NCI-H1436 (cell line): ENCODE measurements around the gene KCNIP1.

Experiments
- DNase-seq: peaks from one replicate; lab custom pipeline; 2025; lab: John Stamatoyannopoulos, UW

Gene KCNIP1

DNA sequence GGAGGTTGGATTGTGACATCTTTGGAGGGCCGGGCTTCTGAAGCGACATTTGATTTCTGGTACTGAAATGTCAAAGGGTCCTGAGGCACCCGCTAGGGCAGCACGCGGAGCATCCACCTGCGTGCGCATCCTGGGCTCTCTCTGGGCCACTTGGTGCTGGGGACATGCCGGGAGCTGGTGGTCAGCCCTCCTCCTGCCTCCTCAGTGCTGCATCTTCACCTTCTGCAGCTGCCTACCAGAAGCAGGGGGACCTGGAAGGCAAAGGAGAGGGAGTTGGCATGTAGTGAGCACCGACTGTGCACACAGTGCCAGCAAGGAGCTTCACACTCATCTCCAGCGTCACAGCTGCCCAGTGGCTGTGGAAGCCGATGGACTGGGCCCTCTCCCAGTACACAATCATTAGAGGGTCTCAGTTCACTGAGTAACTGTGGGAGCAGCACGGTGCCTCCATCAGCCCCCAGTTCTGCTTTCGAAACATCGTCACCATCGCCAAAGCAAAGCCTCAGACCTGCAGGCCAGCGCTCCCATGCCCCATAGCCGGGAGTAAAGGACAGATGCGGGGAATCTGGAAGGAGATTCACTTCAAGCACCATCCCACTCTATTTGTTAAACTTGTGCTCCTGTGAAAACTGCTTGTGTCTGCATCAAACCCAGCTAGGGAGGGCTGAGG lies 138.4 kb downstream of the KCNIP1 start:
- DNase-seq: no peak

DNA sequence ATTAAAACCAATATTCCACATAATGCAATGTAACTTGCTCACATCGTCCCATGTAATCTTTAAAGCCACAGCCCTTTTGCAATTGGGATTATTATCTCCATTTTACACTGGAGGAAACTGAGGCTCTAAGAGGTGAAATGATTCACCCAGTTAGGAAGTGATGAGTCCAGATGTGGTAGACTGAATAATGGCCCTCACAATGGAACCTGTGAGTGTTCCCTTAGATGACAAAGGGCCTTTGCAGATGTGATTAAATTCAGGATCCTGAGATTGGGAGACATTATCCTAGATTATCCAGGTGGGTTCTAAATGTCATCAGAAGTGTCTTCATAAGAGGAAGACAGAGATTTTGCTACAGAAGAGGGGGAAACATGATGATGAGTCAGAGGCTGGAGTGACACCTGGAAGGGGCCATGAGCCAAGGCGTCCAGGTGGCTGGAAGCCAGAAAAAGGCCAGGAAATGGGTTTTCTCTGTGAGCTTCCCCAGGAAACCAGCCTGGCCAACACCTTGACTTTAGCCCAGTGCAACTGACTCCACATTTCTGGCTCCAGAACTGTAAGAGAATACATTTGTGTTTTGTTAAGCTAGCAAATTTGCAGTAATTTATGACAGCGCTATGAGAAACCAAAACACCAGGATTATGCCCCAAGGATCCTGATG lies 139.1 kb downstream of the KCNIP1 start:
- no peak for DNase-seq

- no peak for DNase-seq
Observed at GRCh38 chr5:170643591-170643990, 139.8 kb downstream of the KCNIP1 start.

DNA sequence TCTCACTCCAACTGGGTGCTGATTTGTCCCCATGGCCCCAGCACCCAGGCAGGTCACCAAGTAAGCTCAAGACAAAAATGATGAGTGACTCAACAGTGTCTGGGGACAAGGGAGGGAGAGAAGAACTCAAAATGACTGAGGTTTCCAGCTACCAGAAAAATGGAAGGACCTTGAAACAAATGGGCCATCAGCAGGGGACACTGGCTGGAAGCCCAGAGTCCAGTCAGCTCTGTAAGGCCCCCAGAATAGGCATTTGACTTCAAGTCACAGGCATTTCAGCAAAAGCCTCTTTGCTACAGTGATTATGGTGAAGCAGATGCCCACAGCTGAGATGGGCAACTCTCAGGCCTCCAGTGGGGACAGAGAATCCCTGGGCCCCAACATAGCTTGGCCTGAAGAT lies 140.7 kb downstream of the KCNIP1 start:
- no peak for DNase-seq

DNA sequence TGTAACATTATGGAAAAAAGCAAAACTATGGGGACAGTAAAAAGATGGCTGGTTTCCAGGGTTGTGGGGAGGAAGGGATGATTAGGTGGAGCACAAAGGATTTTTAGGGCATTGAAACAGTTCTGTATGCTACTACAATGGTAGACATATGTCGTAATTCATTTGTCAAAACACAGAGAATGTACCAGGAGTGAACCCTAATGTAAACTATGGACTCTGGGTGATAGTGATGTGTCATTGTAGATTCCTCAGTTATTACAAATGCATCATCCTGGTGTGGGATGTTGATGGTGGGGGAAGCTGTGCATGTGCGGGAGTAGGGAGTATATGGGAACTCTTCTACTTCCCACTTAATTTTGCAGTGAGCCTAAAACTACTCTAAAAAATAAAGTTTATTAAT lies 144.7 kb downstream of the KCNIP1 start:
- no peak for DNase-seq

DNA sequence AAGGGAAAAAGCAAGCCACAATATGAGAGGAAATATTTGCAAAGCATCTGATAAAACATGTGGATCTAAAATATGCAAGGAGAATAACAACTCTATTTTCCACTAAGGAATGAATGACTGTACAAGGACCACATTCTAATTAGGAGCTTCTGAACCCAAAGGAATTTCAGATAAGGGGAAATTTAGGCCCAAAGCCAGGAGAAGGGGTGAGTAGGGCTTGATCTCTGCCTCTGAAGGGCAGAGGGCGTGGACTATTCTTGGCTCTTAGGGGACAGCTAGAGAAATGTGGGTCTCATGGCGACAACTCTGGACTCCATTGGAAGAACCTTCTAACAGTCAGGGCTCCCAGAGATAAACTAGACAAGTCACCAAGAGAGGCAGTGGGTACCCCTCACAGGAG lies 147.0 kb downstream of the KCNIP1 start:
- DNase-seq: no peak

- no peak for DNase-seq
Observed at GRCh38 chr5:170651604-170652277, 147.9 kb downstream of the KCNIP1 start.

DNA sequence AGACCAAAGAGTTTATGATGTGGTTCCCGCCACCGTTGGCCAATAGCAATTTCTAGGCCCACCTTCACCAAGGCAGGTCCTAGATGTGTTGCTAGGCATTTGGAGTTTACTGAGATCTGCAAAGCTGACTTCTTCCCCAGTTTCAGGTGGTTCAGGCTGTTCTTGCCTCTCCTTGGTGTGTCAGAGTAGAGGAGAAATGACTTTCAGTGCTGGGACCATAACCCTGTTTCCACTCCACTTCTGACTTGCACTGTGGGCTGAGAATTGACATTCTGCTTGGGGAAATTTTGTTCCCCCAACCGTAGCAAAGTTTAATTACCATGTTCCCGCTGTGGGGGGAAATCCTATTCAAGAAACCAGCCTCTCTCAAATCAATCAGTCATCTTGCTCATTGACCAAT lies 151.7 kb downstream of the KCNIP1 start:
- no peak for DNase-seq

GRCh38 chr5:170655920-170656319 lies 152.1 kb downstream of the KCNIP1 start:
- DNase-seq: no peak

DNA sequence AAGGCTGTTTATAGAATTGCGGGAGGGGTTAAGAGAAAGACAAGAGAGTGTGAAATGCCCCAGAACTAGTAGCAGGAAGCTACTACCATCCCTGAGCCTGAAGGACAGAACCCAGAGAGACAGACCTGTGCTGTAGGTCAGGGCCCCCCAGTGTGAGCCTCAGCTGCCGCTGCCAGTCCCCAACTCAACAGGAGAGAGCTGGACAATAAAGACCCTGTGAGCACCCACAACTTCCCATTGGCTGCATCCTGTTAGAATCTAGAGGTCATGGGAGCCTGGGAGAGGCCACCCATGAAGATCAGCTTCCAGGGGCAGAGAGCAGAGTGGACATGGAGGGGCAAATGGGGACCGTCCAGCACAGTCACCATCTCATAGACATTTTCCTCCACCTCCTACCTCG lies 152.5 kb downstream of the KCNIP1 start:
- DNase-seq: no peak

DNA sequence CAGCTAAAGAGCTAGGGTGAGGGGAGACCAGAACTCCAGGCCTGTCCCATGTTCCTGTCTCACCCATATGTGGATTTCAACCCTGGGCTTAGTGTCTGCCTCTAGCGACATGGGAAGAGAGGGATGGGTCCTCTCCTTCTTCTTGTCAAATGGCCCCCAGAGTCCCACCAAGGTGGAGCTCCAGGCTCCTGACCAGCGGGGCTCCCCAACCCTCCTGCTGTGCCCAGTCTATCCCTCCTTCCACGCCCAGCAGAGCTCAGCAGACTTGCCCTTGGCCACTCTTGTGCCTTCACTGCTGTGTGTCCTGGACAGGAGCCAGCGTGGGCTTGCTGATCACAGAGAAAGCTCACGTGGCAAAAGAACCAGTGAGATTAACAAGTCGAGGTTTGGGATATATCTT lies 156.7 kb downstream of the KCNIP1 start:
- DNase-seq: no peak

DNA sequence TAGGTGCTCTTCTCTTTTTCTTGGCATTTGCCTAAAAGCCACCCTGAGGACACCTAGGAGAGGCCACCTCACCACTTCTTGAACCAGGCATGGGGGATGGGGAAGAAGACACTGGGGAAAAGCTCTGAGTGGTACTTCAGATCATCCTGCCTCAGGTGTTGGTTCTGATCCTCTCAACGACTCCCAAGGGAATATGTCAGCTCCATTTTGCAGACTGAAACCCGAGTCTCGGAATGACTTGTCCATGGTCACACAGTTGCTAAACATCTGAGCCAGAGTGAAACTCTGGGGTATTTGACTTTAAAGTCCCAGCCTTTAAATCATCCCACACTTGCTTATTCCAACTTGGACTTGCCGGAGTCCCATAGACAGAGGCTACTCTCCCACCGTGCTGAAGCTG lies 159.1 kb downstream of the KCNIP1 start:
- DNase-seq: no peak

DNA sequence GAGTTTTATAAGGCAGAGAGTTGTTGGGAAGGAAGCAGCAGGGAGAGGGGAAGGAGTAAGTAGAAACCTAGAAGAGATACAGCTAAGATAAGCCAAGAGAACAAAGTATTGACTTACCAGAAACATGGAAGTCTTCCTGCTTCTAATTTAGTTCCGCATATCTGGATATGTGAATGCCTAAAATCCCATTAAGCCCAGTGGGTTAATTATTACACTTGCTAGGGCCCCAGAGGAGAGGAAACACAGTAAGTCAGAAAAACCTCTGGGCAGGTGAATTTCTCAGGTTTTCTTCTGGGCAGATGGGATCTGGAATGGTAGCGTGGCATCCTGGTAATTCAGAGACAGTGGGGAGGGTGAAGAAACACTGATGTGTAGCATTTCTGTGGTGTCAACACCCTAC lies 175.0 kb downstream of the KCNIP1 start:
- DNase-seq: no peak

GRCh38 chr5:170681013-170681433 lies 177.2 kb downstream of the KCNIP1 start:
- no peak for DNase-seq

DNA sequence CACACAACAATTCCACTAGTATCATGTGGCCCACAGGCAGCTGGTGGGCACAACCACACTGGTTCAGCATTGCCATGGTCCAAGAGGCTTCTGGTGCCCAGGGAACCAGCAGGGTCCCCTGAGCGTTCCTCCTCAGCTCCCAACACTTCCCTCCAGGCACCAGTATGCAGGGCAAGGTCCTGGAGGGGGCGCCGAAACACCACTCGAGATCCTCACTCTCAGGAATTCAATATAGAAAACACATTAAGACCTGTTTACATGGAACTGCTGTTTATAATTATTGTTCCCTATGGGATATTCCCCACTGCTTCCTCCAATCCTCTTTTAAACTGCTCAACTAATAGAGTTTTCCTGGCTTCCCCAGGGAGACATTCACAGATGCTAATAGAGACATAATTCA lies 187.8 kb downstream of the KCNIP1 start:
- DNase-seq: no peak

DNA sequence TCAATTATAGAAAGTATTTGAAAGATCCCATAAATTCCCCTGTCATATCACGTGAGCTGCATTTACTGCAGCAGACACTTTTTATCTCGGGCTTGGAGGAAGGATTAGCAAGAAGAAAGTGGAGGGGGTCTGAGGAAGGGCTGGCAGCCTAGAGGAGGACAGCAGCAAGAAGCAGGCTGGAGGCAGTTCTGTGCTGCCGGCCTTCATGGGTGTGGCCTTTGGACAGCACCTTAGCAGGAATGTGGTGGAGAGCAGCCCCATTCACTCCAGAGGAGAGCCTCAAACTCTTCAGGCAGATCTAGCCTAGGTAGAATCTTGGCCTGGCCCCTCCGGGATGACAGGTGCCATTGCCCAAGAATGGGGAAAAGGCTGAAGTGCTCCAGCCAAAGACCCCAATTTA lies 189.9 kb downstream of the KCNIP1 start:
- no peak for DNase-seq

DNA sequence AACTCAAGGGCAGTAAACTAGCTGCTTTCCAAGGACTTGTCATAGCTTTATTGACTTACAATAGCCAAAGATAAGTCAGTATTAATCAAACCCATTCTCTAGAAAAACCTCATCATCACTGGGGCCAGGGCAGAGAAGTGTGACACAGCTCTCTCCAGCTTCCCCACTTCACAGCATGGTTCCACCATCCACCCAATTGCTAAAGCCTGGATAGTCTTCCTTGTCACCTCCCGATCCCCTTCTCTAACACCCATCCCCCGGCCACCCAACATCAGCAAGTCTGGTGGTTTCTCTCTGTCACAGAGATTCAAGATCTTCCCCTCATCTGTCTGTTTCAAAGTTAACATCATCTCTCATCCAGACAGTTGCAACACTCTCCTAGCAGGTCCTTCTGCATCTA lies 191.1 kb downstream of the KCNIP1 start:
- no peak for DNase-seq

- DNase-seq: no peak
Observed at GRCh38 chr5:170697031-170697430, 193.2 kb downstream of the KCNIP1 start.

- DNase-seq: no peak
Observed at GRCh38 chr5:170700503-170700902, 196.7 kb downstream of the KCNIP1 start.

DNA sequence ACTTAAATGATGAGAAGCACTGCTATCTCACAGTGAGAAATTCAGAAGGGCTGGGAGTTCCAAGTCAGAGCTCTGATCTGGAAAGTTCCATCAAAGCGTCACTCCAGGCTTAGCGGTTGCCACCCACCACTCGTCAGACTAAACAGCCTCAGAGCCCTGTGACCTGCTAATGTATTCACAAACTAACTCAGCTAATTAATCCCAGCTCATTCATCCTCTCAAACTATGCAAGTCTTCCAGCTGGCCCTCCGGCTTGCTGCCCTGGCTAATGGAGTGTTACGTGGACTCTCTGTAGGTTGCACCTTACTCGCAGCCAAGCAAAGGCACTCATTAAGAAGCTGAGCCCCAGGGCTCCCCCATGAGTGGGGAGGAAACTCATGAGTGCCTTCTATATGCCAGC lies 197.5 kb downstream of the KCNIP1 start:
- no peak for DNase-seq

DNA sequence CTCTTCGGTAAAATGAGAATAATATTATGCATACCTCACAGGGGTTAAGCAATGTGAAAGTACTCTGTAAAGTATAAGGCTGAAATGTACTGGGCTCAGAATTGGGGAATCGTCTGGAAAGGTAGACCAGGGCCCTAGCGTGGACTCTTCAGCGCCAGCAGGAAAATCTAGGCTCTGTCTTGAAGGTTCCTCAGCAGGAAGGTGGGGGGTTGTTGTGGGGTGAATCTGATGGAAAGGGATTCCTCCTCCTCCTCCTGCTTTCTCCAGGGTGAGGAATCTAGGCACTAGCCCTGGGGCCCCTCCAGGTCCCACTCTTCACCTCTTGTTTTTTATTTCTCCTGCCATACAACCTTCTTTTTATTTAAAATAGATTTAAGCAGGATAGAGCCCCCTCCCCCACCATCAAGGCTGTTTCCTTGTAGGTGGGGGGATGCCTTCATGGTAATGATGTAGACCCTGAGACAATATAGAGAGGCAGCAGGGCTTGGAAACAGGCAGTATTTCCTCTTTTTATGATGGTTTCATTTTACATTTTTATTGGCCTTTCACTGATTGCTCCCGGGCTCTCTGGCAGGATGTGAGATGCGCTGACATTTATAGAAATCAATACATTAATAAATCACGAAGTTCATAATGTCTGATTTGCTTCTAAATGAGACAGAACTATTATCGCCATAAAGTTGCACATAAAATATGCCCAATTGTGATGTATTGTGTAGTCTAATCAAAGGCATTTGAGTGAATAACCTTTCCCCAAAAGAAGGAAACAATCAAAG lies 200.8 kb downstream of the KCNIP1 start:
- DNase-seq: no peak

DNA sequence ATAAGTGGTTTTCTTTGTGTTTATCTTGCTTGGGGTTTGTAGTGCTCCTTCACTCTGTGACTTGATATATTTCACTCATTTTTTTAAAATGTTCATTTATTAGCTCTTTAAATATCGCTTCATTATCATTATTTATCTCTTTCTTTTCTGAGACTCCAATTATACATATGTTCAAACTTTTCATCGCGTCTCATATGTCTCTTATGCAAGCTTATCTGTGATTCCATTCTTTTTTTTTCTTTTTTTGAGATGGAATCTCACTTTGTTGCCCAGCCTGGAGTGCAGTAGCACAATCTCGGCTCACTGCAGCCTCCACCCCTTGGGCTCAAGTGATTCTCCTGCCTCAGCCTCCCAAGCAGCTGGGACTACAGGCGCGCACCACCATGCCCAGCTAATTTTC lies 205.8 kb downstream of the KCNIP1 start:
- DNase-seq: no peak

GRCh38 chr5:170711300-170711699 lies 207.5 kb downstream of the KCNIP1 start:
- DNase-seq: no peak
